ENCODE results near the gene NKIRAS1.
"Not testable (repeated sequence)": the region's sequence is repeated elsewhere in the genome, so short reads cannot be mapped to it uniquely, and the experiment has no call there.

Gene NKIRAS1

GRCh38 chr3:23938688-23939087 lies 21.9 kb upstream of the NKIRAS1 start:
- DNase-seq = no peak

DNA sequence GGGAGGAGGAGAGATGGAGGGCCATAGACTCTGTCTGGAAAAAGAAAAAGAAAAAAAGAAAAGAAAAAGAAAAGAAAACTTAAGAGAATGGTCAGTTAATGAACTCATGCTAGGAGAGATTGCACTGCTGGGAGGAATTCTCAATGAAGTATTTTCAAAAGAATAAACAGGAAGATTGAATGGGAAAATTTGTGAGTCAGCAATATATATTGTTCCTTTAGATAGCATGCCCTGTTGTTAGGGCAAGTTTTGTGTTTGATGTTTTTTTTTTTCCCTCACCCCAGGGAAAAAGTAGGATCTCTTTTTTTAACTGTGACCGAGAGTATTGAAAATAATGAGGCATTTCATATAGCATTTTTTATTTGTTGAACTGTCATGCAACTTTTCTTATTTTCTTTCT lies 20.5 kb upstream of the NKIRAS1 start:
- DNase-seq = no peak

- DNase-seq = no peak
These were observed 17.5 kb upstream of the NKIRAS1 start for GRCh38 chr3:23934253-23934652.

DNA sequence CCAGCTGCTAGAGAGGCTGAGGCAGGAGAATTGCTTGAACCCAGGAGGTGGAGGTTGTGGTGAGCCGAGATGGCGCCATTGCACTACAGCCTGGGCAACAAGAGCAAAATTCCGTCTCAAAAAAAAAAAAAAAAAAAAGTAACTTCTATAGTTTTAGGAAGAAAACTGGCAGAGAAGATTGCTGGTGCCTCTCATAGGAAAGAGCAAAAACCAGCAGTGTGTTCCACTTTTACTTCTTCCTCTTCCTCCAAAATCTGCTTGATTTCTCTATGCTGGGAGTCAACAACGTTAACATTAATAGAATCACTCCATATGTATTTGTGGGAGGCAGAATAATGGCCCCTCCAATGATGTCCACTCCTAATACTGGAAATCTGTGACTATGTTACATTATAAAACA lies 15.8 kb upstream of the NKIRAS1 start:
- no peak for DNase-seq

DNA sequence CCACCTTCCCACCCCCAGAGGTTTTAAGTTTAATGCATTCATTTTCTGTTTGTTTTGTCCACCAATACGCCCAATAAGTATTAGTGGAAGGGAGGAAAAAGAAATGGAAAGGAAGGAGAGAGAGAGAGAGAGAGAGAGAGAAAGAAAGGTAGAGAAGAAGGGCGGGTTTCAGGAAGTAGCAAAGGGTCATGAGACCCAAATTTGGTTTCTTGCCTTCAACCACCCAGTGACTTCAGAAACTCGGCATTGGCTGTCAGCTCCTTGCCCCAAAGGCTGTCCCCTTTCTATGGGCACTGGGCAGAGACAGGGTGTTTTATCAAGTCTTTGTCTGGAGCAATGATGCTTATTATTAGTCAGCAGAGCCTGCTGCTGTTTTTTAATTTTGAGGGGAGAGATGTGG lies 14.8 kb upstream of the NKIRAS1 start:
- DNase-seq = no peak

- no peak for DNase-seq
These were observed 11.7 kb upstream of the NKIRAS1 start for GRCh38 chr3:23928524-23928923.

DNA sequence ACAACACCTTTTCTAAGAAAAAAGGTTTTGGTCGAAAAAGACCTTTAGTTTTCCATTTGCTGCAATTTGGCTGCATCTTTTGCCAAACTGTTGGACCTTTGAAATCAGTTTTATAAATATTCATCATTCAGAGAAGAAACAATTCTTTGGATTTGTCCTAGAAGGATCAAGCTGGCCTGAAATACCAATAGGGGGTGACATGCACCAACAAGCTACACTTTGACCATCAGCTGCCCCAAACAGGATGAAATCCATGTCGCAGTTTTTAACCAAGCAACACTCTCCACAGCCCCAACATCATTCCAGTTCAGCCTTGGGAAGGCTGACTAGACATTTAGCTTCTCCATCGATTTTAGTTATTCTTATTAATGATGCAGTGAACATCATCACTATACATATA lies 9.9 kb upstream of the NKIRAS1 start:
- no peak for DNase-seq

GRCh38 chr3:23926246-23926645 lies 9.5 kb upstream of the NKIRAS1 start:
- DNase-seq = no peak

- no peak for DNase-seq
These were observed 7.0 kb upstream of the NKIRAS1 start for GRCh38 chr3:23923786-23924185.

DNA sequence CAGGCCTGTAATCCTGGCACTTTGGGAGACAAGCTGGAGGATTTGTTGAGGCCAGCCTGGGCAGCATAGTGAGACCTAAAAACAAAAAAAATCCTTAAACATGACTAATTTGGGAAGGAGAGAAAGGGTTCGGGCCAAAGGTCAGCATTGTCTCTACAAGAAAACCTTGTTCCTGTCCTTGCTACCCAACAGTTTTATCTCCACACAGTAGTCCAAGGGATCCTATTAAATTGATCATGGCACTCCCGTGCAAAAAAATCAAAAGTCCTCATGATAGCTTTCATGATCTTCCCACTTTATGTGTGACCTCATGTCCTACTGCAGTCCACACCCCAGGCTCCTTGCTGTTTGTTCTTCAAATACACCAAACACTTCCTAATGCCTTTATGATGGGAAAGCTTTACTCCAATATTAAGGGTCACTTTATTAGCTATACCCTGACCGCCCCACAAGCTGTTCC lies 4.3 kb upstream of the NKIRAS1 start:
- no peak for DNase-seq

GRCh38 chr3:23920151-23920655 lies 3.4 kb upstream of the NKIRAS1 start:
- no peak for DNase-seq

- no peak for DNase-seq
These were observed 2.8 kb upstream of the NKIRAS1 start for GRCh38 chr3:23919628-23920027.

DNA sequence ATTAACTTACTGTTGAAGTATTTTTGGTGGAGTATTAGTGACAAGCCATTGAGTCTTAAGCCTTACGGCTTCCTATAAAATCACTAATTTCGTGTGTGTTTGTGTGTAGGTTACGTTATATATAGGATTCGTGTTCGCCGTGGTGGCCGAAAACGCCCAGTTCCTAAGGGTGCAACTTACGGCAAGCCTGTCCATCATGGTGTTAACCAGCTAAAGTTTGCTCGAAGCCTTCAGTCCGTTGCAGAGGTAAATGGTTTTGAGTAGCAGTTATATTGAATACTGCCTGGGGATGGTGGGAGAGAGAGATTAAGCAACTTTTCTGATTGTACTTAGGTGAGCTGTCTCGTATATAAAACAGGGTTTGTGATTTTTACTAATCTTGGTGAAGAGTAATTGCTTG lies 1.5 kb upstream of the NKIRAS1 start:
- DNase-seq = not testable (repeated sequence)

DNA sequence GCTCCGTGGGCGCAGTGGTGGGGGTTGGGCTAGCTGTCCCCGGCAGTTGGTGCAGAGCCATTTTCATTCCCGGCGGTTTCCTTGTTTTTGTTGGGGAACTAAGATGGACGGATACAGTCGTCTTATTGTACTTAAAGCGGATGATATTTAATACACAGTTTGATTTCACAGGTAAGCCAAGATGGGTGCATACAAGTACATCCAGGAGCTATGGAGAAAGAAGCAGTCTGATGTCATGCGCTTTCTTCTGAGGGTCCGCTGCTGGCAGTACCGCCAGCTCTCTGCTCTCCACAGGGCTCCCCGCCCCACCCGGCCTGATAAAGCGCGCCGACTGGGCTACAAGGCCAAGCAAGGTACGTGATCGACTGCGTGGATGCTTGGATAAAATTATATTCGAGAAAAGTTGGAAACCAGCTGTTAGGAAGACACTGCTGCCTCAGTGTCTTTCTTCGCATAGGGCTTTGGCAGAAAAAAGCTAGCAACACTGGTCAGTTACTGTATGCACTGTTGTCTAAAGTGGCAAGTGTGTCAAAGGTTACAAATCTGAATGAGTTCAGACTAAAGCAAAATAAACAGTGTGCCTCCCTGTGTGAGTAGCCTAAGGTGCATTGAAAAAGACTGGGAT lies 1.0 kb upstream of the NKIRAS1 start:
- DNase-seq = not testable (repeated sequence)

DNA sequence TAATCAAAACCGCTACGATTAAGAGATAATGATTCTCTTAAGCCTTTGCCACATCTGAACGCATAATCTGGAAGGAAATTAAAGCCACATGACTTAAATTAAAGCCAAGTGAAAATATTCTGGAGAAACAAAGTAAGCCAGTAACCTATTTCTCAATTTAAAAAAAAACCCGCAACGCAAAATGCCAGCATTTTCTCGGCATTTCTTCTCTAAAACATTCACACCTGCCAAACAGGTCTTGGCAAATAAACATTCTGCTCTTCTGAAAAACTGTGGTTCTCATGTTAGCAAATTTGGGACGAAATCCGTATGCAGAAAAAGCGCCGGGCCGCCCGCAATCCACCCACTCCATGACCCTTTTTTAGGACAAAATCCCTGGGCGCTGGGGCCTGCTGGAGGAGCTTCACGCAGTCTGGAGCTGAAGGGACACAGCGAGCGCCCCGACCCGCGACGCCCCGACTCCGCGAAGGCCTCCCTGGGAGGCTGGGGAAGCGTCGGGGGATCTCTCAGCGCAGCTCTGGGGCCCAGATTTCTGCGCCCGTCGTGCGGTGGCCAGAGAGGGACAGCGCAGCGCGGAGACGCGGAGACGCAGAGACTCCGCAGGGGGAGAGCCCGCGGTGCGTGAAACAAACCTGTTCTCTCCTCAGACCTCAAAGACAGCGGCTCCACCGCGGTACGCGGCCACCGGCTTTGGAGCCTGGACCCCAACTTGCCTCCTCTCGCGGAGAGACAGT lies 471 bp downstream of the NKIRAS1 start:
- DNase-seq = no peak

DNA sequence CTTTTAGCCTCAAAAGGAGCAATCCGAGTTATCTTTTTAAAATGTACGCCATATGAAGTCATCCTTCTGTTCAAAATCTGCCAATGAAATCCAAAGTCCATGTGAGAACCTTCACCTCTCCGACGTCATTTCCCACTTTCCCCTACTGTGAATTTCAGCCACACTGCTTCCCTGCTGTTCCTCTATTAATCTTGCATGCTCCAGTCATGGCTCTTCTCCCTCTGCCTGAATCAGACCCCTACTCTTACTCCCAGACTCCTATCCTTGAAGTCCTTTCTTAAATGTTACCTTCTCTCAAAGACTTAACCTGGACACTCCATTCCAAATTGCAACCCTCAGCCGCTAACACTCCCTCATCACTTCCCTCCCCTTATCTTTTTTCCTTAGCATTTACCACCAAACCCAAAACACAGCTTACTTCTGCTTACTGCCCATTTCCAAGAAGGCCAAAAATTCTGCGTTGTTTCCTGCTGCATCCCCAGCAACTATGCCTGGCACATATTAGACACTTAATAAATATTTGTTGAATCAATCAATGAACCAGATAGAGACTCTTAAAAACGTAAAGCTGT lies 1.2 kb downstream of the NKIRAS1 start:
- no peak for DNase-seq

- DNase-seq = no peak
These were observed 2.7 kb downstream of the NKIRAS1 start for GRCh38 chr3:23913873-23914743.

DNA sequence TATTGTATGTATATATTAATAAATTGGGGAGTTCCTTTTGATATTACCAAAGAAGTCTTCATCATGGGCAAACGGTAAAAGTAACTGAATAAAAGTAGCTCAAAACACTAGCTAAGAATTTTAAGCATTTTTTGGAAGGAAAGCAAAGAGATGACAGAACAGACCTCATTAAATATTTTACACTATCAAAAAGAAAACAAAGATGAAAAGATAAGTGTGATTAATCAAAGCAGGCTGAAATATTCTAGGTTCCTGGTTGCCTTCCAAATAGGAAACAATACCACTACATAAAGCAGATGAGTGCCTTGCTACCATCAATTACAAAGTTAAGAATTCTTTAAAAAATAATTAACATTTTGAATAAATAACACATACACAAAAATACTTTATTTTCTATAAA lies 3.6 kb downstream of the NKIRAS1 start:
- no peak for DNase-seq

GRCh38 chr3:23912335-23912734 lies 4.5 kb downstream of the NKIRAS1 start:
- not testable (repeated sequence) for DNase-seq

DNA sequence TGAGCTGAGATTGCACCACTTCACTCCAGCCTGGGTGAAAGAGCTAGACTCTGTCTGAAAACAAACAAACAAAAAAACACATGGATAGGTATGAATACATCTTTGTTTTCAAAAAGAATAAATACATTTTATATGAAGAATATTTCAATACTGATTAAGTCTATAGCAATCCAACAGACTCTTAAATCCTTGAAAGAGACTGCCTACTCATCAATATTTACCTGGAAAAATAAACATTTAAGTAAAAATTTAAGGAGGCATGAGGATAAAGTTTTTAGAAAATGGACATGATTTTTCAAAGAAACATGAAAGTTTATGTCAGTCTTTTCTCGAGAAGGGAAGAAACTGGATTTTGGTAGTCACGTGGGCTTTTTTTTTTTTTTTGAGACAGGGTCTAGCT lies 5.4 kb downstream of the NKIRAS1 start:
- DNase-seq = no peak

- no peak for DNase-seq
These were observed 7.4 kb downstream of the NKIRAS1 start for GRCh38 chr3:23909341-23909740.

- DNase-seq = no peak
These were observed 12.2 kb downstream of the NKIRAS1 start for GRCh38 chr3:23904545-23904944.

GRCh38 chr3:23900744-23901143 lies 16.0 kb downstream of the NKIRAS1 start:
- DNase-seq = no peak

Measured in NCI-H1105 (cell line).